Neural progenitor cell (in vitro differentiated cells): Measurements from ENCODE around the gene SDHAF2.

Experiments used
- CTCF ChIP-seq: fragments of 200-600 bp; sonication (generic); IDR thresholded peaks from 2 replicates; pipeline ENCODE4 v1.5.1; 2017; ENCODE audit warnings: antibody characterized with exemption, mild to moderate bottlenecking
- EZH2 ChIP-seq: fragments of 200-600 bp; sonication (generic); IDR thresholded peaks from 2 replicates; pipeline ENCODE4 v1.6.1; 2017; ENCODE audit warnings: antibody characterized with exemption, mild to moderate bottlenecking, moderate library complexity
- EZH2phosphoT487 ChIP-seq: fragments of 200-600 bp; sonication (generic); IDR thresholded peaks from 2 replicates; pipeline ENCODE4 v1.6.1; 2017; ENCODE audit warnings: antibody characterized with exemption

GRCh38 chr11:61447601-61448551 is 18.0 kb downstream of the SDHAF2 start:
- TF ChIP-seq CTCF (no peak), EZH2 (no peak), EZH2phosphoT487 (no peak)
